Endothelial cell of umbilical vein (primary cell): ENCODE results near the gene GRM8.

Experiments
- EZH2 ChIP-seq: IDR thresholded peaks from 2 replicates; pipeline ENCODE4 v1.6.1; 2012; ENCODE audit warnings: borderline replicate concordance, low read depth, mild to moderate bottlenecking, moderate library complexity, low read length, inconsistent platforms; ENCODE audit not compliant: severe bottlenecking
- FOS ChIP-seq: IDR thresholded peaks from 2 replicates; pipeline ENCODE4 v1.6.1; 2011; ENCODE audit warnings: mild to moderate bottlenecking, low read length, moderate library complexity, borderline replicate concordance; ENCODE audit not compliant: insufficient read depth
- MYC ChIP-seq: IDR thresholded peaks from one replicate; pipeline ENCODE4 v1.6.1; 2011; ENCODE audit warnings: mild to moderate bottlenecking, low read depth, low read length
- POLR2A ChIP-seq: IDR thresholded peaks from 2 replicates; pipeline ENCODE4 v1.6.1; 2012; ENCODE audit warnings: low read depth, mild to moderate bottlenecking, control low read depth, low read length
- POLR2AphosphoS5 ChIP-seq: IDR thresholded peaks from 2 replicates; pipeline ENCODE4 v1.6.1; 2012; ENCODE audit warnings: low read depth, mild to moderate bottlenecking, control low read depth, low read length, moderate library complexity; ENCODE audit not compliant: insufficient read depth
- TF ChIP-seq, protein P1 (sequence below), 2 donors: IDR thresholded peaks; 1 replicate in 1 of 2; 2 replicates in 1 of 2; pipeline ENCODE4 v1.5.1; 2011; ENCODE audit warnings: low read length in 2 of 2, mild to moderate bottlenecking in 2 of 2, moderate library complexity in 2 of 2, control low read depth in 1 of 2, inconsistent platforms in 1 of 2, low read depth in 1 of 2; ENCODE audit not compliant: insufficient read depth in 1 of 2; ENCODE audit errors: extremely low read depth in 1 of 2

- TF ChIP-seq POLR2A = no peak
- no peak for TF ChIP-seq POLR2AphosphoS5
- TF ChIP-seq, protein P1, sequence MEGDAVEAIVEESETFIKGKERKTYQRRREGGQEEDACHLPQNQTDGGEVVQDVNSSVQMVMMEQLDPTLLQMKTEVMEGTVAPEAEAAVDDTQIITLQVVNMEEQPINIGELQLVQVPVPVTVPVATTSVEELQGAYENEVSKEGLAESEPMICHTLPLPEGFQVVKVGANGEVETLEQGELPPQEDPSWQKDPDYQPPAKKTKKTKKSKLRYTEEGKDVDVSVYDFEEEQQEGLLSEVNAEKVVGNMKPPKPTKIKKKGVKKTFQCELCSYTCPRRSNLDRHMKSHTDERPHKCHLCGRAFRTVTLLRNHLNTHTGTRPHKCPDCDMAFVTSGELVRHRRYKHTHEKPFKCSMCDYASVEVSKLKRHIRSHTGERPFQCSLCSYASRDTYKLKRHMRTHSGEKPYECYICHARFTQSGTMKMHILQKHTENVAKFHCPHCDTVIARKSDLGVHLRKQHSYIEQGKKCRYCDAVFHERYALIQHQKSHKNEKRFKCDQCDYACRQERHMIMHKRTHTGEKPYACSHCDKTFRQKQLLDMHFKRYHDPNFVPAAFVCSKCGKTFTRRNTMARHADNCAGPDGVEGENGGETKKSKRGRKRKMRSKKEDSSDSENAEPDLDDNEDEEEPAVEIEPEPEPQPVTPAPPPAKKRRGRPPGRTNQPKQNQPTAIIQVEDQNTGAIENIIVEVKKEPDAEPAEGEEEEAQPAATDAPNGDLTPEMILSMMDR (IDR thresholded peaks at IDR 0.05; ENCODE audit: extremely low read depth in 1 of 2, insufficient read depth in 1 of 2, low read depth in 1 of 2, low read length in 2 of 2) = no peak
- no peak for TF ChIP-seq MYC
- no peak for TF ChIP-seq EZH2
- no peak for TF ChIP-seq FOS
Observed at GRCh38 chr7:126485791-126486190, 767.0 kb downstream of the GRM8 start.
